Calu3 (cell line): ENCODE data around the gene DAB1. TPM values are rescaled to one million over a fixed set of nuclear protein-coding genes. Genes with fewer than 3 reads are reported as not detected.

Experiments
- BruUV-seq: library from RNA; stranded (reverse); fragments of 400-500 nt; replicated peaks from 2 replicates; lab custom pipeline; 2021; lab: Mats Ljungman, UMichigan
- CTCF ChIA-PET: fragments of 300-600 bp; sonication (Branson Sonifier 250); formaldehyde crosslinking; loops from one replicate; lab custom pipeline; 2022; ENCODE audit warnings: antibody characterized with exemption; lab: Charles Lee
- DNase-seq: peaks from one replicate; pipeline ENCODE4 v3.0.0; 2022
- H3K27ac Mint-ChIP-seq: one replicate; pipeline ENCODE4 v1.8.0; 2022; ENCODE audit warnings: mixed read lengths; ENCODE audit not compliant: unreplicated experiment
- H3K27me3 Mint-ChIP-seq: one replicate; pipeline ENCODE4 v1.8.0; 2022; ENCODE audit warnings: mixed read lengths; ENCODE audit not compliant: unreplicated experiment
- H3K36me3 Mint-ChIP-seq: one replicate; pipeline ENCODE4 v1.8.0; 2022; ENCODE audit warnings: mild to moderate bottlenecking, moderate library complexity, mixed read lengths; ENCODE audit not compliant: insufficient read depth, unreplicated experiment
- H3K4me1 Mint-ChIP-seq: one replicate; pipeline ENCODE4 v1.8.0; 2022; ENCODE audit warnings: mild to moderate bottlenecking, low read depth, mixed read lengths; ENCODE audit not compliant: unreplicated experiment
- H3K4me3 Mint-ChIP-seq: one replicate; pipeline ENCODE4 v1.8.0; 2022; ENCODE audit warnings: mild to moderate bottlenecking, low read depth, moderate library complexity, mixed read lengths; ENCODE audit not compliant: unreplicated experiment
- H3K9me3 Mint-ChIP-seq: one replicate; pipeline ENCODE4 v1.8.0; 2022; ENCODE audit warnings: low read depth, mixed read lengths; ENCODE audit not compliant: unreplicated experiment
- intact Hi-C: fragments of 100-400 bp; cut with micrococcal nuclease; formaldehyde crosslinking; loops from one replicate; pipeline ENCODE4 v1.10.0; 2022; ENCODE audit not compliant: unreplicated experiment
- total RNA-seq: library from RNA; stranded (reverse); gene quantifications from 2 replicates; pipeline ENCODE4 v1.2.3, GENCODE V29; 2022
- TF ChIP-seq, protein P1 (sequence below): fragments of 200-600 bp; IDR thresholded peaks from one replicate; pipeline ENCODE4 v1.8.0; 2022; ENCODE audit warnings: antibody characterized with exemption; ENCODE audit not compliant: unreplicated experiment

Gene DAB1
- total RNA-seq, 1 experiment from 2014 or later: not detected

GRCh38 chr1:57307392-57308170 is 116.3 kb downstream of the DAB1 start:
- H3K9me3 Mint-ChIP-seq: peaks cover 7% of the 10 kb centered on the region
- TF ChIP-seq, protein P1, sequence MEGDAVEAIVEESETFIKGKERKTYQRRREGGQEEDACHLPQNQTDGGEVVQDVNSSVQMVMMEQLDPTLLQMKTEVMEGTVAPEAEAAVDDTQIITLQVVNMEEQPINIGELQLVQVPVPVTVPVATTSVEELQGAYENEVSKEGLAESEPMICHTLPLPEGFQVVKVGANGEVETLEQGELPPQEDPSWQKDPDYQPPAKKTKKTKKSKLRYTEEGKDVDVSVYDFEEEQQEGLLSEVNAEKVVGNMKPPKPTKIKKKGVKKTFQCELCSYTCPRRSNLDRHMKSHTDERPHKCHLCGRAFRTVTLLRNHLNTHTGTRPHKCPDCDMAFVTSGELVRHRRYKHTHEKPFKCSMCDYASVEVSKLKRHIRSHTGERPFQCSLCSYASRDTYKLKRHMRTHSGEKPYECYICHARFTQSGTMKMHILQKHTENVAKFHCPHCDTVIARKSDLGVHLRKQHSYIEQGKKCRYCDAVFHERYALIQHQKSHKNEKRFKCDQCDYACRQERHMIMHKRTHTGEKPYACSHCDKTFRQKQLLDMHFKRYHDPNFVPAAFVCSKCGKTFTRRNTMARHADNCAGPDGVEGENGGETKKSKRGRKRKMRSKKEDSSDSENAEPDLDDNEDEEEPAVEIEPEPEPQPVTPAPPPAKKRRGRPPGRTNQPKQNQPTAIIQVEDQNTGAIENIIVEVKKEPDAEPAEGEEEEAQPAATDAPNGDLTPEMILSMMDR: no peak
- intact Hi-C loops: no loop called here
- H3K36me3 Mint-ChIP-seq: no peaks in the 10 kb centered on the region
- DNase-seq: no peak
- H3K27me3 Mint-ChIP-seq: no peaks in the 10 kb centered on the region
- no peak overlapping the region for H3K27ac Mint-ChIP-seq
- H3K4me1 Mint-ChIP-seq: no peaks in the 10 kb centered on the region
- H3K4me3 Mint-ChIP-seq: no peak overlapping the region
- CTCF ChIA-PET: no interaction called here
- BruUV-seq: no TSS peak

DNA sequence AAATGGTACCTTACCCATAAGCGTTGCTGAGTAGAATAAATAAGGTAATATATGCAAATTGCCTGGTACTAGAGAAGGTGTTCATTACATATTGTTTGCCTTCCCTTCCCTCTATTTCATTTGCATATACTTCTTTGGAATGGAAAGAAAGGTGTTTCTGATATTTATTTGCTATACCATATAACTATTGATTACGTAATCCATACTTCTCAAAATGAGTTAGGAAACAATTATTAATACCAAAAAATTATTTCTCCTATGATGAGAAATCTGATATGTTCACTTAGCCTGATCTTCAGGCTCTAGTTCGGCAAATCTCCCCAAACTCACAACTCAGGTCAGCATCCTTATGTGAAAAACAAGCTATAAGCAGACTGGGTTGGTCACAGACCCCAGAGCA is 119.3 kb downstream of the DAB1 start:
- no peaks in the 10 kb centered on the region for H3K36me3 Mint-ChIP-seq
- H3K9me3 Mint-ChIP-seq: peaks cover 12% of the 10 kb centered on the region
- CTCF ChIA-PET: no interaction called here
- no peak for DNase-seq
- H3K4me1 Mint-ChIP-seq: no peaks in the 10 kb centered on the region
- intact Hi-C loops: no loop called here
- no peaks in the 10 kb centered on the region for H3K27me3 Mint-ChIP-seq
- no TSS peak for BruUV-seq
- no peak overlapping the region for H3K4me3 Mint-ChIP-seq
- H3K27ac Mint-ChIP-seq: no peak overlapping the region
- TF ChIP-seq, protein P1: no peak

- DNase-seq: no peak
- H3K4me3 Mint-ChIP-seq: no peak overlapping the region
- peaks cover 12% of the 10 kb centered on the region for H3K9me3 Mint-ChIP-seq
- intact Hi-C loops: no loop called here
- no peaks in the 10 kb centered on the region for H3K4me1 Mint-ChIP-seq
- H3K27ac Mint-ChIP-seq: no peak overlapping the region
- no peaks in the 10 kb centered on the region for H3K27me3 Mint-ChIP-seq
- BruUV-seq: no TSS peak
- TF ChIP-seq, protein P1: no peak
- CTCF ChIA-PET: no interaction called here
- H3K36me3 Mint-ChIP-seq: no peaks in the 10 kb centered on the region
Measured at GRCh38 chr1:57302812-57303596, 120.9 kb downstream of the DAB1 start.

- no peak for DNase-seq
- intact Hi-C loops: no loop called here
- peaks cover 10% of the 10 kb centered on the region for H3K9me3 Mint-ChIP-seq
- no peak overlapping the region for H3K4me3 Mint-ChIP-seq
- H3K27me3 Mint-ChIP-seq: no peaks in the 10 kb centered on the region
- TF ChIP-seq, protein P1: no peak
- BruUV-seq: no TSS peak
- H3K36me3 Mint-ChIP-seq: no peaks in the 10 kb centered on the region
- H3K4me1 Mint-ChIP-seq: no peaks in the 10 kb centered on the region
- H3K27ac Mint-ChIP-seq: no peak overlapping the region
- CTCF ChIA-PET: no interaction called here
Measured at GRCh38 chr1:57300186-57300585, 123.7 kb downstream of the DAB1 start.
